Stimulated activated CD4-positive, alpha-beta T cell treated with anti-CD3 and anti-CD28 coated beads, Interleukin-2, amount 100 ng/mL, for 4 hours (primary cell): Measurements from ENCODE around the gene COL15A1.

ENCODE experiments used
- DNase-seq: peaks from one replicate; pipeline ENCODE4 v3.0.0-alpha.2; 2020; ENCODE audit warnings: low read depth

Gene COL15A1

GRCh38 chr9:99108131-99108530 is 164.4 kb downstream of the COL15A1 start:
- DNase-seq, result no peak

GRCh38 chr9:99109522-99109921 is 165.8 kb downstream of the COL15A1 start:
- DNase-seq, result no peak

GRCh38 chr9:99112750-99113413 is 169.2 kb downstream of the COL15A1 start:
- DNase-seq, result no peak

- no peak for DNase-seq
Measured at GRCh38 chr9:99113414-99114048, 169.8 kb downstream of the COL15A1 start.

GRCh38 chr9:99114049-99114440 is 170.3 kb downstream of the COL15A1 start:
- DNase-seq, result no peak

GRCh38 chr9:99114846-99115500 is 171.3 kb downstream of the COL15A1 start:
- DNase-seq, result no peak

- DNase-seq, result no peak
Measured at GRCh38 chr9:99116003-99116411, 172.3 kb downstream of the COL15A1 start.

GRCh38 chr9:99118782-99119466 is 175.2 kb downstream of the COL15A1 start:
- no peak for DNase-seq

GRCh38 chr9:99119976-99120655 is 176.4 kb downstream of the COL15A1 start:
- no peak for DNase-seq
